WTC11 (cell line): ENCODE data around the gene MAN1B1.

Source experiments
- ZNF138 ChIP-seq: sonication (generic); formaldehyde crosslinking; conservative IDR thresholded peaks from 2 replicates; pipeline ENCODE4 v1.8.1; 2022; ENCODE audit warnings: mild to moderate bottlenecking, moderate library complexity, missing genetic modification reagents
- TF ChIP-seq, protein P1 (sequence below): fragments of 200-600 bp; IDR thresholded peaks from 2 replicates; pipeline ENCODE4 v1.8.0; 2022; ENCODE audit warnings: antibody characterized with exemption
- TF ChIP-seq, protein P2 (sequence below): sonication (generic); formaldehyde crosslinking; conservative IDR thresholded peaks from 2 replicates; pipeline ENCODE4 v1.8.1; 2022; ENCODE audit warnings: mild to moderate bottlenecking, missing genetic modification reagents

- TF ChIP-seq, protein P1, sequence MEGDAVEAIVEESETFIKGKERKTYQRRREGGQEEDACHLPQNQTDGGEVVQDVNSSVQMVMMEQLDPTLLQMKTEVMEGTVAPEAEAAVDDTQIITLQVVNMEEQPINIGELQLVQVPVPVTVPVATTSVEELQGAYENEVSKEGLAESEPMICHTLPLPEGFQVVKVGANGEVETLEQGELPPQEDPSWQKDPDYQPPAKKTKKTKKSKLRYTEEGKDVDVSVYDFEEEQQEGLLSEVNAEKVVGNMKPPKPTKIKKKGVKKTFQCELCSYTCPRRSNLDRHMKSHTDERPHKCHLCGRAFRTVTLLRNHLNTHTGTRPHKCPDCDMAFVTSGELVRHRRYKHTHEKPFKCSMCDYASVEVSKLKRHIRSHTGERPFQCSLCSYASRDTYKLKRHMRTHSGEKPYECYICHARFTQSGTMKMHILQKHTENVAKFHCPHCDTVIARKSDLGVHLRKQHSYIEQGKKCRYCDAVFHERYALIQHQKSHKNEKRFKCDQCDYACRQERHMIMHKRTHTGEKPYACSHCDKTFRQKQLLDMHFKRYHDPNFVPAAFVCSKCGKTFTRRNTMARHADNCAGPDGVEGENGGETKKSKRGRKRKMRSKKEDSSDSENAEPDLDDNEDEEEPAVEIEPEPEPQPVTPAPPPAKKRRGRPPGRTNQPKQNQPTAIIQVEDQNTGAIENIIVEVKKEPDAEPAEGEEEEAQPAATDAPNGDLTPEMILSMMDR = no peak
- TF ChIP-seq, protein P2, sequence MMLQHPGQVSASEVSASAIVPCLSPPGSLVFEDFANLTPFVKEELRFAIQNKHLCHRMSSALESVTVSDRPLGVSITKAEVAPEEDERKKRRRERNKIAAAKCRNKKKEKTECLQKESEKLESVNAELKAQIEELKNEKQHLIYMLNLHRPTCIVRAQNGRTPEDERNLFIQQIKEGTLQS (CRISPR knock-in tag) = no peak
- TF ChIP-seq ZNF138 (CRISPR knock-in tag) = no peak
Observed at GRCh38 chr9:137099231-137099630, 12.4 kb downstream of the MAN1B1 start.
